ENCODE results near the gene TRAPPC3L.

Gene TRAPPC3L

DNA sequence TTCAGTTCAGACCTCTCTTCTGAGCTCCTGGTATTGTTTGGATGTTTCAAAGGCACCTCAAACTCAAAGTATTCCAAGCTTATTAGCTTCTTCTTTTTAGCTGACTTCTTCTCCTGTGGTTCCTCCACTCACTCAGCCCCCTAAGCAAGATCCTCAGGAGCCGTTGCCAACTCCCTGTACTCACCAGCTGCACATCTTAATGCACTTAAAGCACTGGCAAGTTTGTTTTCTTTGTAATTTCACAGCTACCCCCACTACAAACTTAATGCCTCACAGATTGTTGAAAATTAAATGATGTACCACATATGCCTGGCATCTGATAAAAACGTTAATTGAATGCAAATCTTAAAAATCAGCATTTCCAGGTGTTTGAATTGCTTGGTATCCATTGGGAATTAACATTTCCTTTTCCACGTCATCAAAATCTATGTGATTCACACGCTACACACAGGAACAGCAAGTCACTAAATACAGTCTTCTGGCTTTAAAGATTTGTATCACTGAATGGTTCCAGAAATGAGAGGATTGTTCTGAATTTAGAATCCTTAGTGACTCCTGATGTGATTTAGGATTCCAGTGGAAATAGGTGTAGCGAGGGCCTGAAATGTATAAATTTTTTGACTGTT lies 59.8 kb downstream of the TRAPPC3L start:
- TF ChIP-seq, protein P1, sequence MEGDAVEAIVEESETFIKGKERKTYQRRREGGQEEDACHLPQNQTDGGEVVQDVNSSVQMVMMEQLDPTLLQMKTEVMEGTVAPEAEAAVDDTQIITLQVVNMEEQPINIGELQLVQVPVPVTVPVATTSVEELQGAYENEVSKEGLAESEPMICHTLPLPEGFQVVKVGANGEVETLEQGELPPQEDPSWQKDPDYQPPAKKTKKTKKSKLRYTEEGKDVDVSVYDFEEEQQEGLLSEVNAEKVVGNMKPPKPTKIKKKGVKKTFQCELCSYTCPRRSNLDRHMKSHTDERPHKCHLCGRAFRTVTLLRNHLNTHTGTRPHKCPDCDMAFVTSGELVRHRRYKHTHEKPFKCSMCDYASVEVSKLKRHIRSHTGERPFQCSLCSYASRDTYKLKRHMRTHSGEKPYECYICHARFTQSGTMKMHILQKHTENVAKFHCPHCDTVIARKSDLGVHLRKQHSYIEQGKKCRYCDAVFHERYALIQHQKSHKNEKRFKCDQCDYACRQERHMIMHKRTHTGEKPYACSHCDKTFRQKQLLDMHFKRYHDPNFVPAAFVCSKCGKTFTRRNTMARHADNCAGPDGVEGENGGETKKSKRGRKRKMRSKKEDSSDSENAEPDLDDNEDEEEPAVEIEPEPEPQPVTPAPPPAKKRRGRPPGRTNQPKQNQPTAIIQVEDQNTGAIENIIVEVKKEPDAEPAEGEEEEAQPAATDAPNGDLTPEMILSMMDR (IDR thresholded peaks at IDR 0.05; ENCODE audit: poor library complexity, severe bottlenecking) = no peak
- Histone ChIP-seq H3K9me3 (ENCODE audit: severe bottlenecking) (no peaks in the 10 kb centered on the region), H3K27ac (ENCODE audit: poor library complexity, severe bottlenecking) (no peak overlapping the region), H3K4me1 (ENCODE audit: insufficient read depth, poor library complexity, severe bottlenecking) (no peaks in the 10 kb centered on the region), H3K27me3 (ENCODE audit: insufficient read depth, poor library complexity, severe bottlenecking) (no peaks in the 10 kb centered on the region), H3K4me3 (ENCODE audit: severe bottlenecking) (no peak overlapping the region), H3K36me3 (ENCODE audit: low read depth) (no peaks in the 10 kb centered on the region)
- DNase-seq (ENCODE audit: low spot score) (no peak), ATAC-seq (ENCODE audit: low read depth) (no peak)

DNA sequence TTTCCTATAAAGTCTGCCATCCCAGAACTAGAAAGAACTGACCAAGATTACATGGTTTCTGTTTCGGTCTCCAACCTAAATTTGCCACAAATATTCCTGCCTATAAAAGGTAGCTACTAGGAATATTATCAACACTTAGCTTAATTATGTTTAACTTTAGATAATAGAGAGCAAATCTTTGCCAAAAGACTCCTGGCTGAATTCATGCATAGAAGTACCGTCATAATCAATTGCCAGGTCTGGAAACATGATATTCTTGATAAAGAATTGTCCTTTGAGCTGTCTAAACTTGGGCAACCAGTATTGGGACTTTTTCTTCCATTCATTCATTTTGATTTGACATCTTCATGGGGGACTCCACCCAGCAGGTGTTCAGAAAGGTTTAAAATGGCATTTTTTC lies 61.9 kb downstream of the TRAPPC3L start:
- DNase-seq (ENCODE audit: low spot score) (no peak), ATAC-seq (ENCODE audit: low read depth) (no peak)
- Histone ChIP-seq H3K4me3 (ENCODE audit: severe bottlenecking) (no peak overlapping the region), H3K27me3 (ENCODE audit: insufficient read depth, poor library complexity, severe bottlenecking) (no peaks in the 10 kb centered on the region), H3K9me3 (ENCODE audit: severe bottlenecking) (no peaks in the 10 kb centered on the region), H3K4me1 (ENCODE audit: insufficient read depth, poor library complexity, severe bottlenecking) (no peaks in the 10 kb centered on the region), H3K27ac (ENCODE audit: poor library complexity, severe bottlenecking) (no peak overlapping the region), H3K36me3 (ENCODE audit: low read depth) (no peaks in the 10 kb centered on the region)
- TF ChIP-seq, protein P1 (IDR thresholded peaks at IDR 0.05; ENCODE audit: poor library complexity, severe bottlenecking) = no peak

DNA sequence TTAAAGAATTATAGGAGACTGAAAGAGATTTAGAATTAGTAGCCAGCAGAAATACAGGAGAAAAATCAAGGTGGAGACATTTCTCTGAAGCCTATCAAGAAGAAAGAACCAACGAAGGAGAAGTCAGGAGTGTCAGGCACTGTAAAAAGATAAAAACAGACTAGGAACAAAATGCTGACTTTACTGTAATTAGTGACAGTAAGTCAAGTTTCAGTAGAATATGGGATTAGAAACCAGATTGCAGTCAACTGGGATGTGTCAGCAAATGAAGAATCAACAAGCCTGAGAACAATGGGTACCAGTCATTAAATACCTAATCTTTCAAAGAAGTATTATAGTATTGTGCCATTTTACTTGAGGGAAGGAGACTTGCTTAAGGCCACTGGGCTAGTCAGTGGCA lies 62.7 kb downstream of the TRAPPC3L start:
- no peaks in the 10 kb centered on the region for H3K9me3 ChIP-seq (ENCODE audit: severe bottlenecking)
- DNase-seq (ENCODE audit: low spot score) (no peak), ATAC-seq (ENCODE audit: low read depth) (no peak)
- no peak overlapping the region for H3K27ac ChIP-seq (ENCODE audit: poor library complexity, severe bottlenecking)
- TF ChIP-seq, protein P1 (IDR thresholded peaks at IDR 0.05; ENCODE audit: poor library complexity, severe bottlenecking) = no peak
- no peak overlapping the region for H3K4me3 ChIP-seq (ENCODE audit: severe bottlenecking)
- no peaks in the 10 kb centered on the region for H3K36me3 ChIP-seq (ENCODE audit: low read depth)
- no peaks in the 10 kb centered on the region for H3K27me3 ChIP-seq (ENCODE audit: insufficient read depth, poor library complexity, severe bottlenecking)
- no peaks in the 10 kb centered on the region for H3K4me1 ChIP-seq (ENCODE audit: insufficient read depth, poor library complexity, severe bottlenecking)

DNA sequence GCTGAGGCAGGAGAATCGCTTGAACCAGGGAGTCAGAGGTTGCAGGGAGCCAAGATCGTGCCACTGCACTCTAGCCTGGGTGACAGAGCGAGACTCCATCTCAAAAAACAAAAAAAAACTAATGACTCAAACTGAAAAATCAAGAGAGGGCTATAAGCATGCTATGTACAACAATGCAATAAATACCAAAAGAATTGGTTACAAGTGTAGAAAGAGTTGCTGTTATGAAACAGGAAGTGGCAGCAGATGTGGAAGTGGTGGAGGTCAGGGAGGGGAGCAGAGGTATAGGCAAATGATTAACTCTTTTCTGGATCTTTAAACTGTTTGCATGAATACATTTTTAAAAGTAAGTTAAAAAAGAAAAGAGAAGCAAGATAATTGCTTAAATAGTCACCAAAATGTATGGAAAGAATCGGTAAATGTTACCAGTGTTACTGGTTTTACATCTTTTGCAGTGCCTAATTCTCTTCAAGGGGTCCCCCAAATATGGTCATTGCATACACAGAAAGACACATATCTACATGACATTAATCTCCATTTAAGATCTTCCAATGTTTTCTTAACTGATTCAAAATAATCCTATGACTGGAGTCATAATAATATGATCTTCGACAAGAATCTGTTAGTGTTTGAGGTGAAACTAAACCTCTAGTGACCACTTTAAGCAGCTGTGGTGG lies 69.3 kb downstream of the TRAPPC3L start:
- DNase-seq (ENCODE audit: low spot score) (no peak), ATAC-seq (ENCODE audit: low read depth) (peak; percentile 58; the same call in 2 of the 3 replicates)
- no peaks in the 10 kb centered on the region for H3K36me3 ChIP-seq (ENCODE audit: low read depth)
- H3K27ac ChIP-seq (ENCODE audit: poor library complexity, severe bottlenecking) = no peak overlapping the region
- H3K4me1 ChIP-seq (ENCODE audit: insufficient read depth, poor library complexity, severe bottlenecking) = no peaks in the 10 kb centered on the region
- no peaks in the 10 kb centered on the region for H3K27me3 ChIP-seq (ENCODE audit: insufficient read depth, poor library complexity, severe bottlenecking)
- no peak overlapping the region for H3K4me3 ChIP-seq (ENCODE audit: severe bottlenecking)
- TF ChIP-seq, protein P1 (IDR thresholded peaks at IDR 0.05; ENCODE audit: poor library complexity, severe bottlenecking) = no peak
- no peaks in the 10 kb centered on the region for H3K9me3 ChIP-seq (ENCODE audit: severe bottlenecking)

DNA sequence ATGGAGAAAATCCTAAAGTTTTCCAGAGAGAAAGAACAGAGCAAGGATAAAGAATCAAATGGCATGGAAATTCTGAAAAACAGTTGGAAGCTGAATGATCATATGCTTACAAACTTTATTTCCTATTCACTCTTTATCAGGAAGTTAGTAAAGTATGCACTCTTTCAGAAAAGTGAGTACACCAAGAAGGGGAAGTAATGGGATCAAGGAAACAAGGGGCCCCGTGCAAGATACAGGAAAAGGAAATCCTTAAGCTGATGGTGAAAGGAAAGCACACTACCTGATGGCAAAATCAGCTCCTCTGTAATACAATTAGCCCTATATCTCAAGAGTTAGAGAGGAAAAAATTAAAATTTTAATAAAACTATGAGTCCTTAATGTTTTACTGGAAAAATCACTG lies 70.3 kb downstream of the TRAPPC3L start:
- Histone ChIP-seq H3K4me3 (ENCODE audit: severe bottlenecking) (no peak overlapping the region), H3K27ac (ENCODE audit: poor library complexity, severe bottlenecking) (no peak overlapping the region), H3K9me3 (ENCODE audit: severe bottlenecking) (no peaks in the 10 kb centered on the region), H3K36me3 (ENCODE audit: low read depth) (no peaks in the 10 kb centered on the region), H3K4me1 (ENCODE audit: insufficient read depth, poor library complexity, severe bottlenecking) (no peaks in the 10 kb centered on the region), H3K27me3 (ENCODE audit: insufficient read depth, poor library complexity, severe bottlenecking) (no peaks in the 10 kb centered on the region)
- ATAC-seq (ENCODE audit: low read depth) (no peak), DNase-seq (ENCODE audit: low spot score) (no peak)
- TF ChIP-seq, protein P1 (IDR thresholded peaks at IDR 0.05; ENCODE audit: poor library complexity, severe bottlenecking) = no peak

Measured in RWPE2 (cell line).